ENCODE measurements around the gene TYRO3. TPM values are rescaled to one million over a fixed set of nuclear protein-coding genes. Genes with fewer than 3 reads are reported as not detected.

Gene TYRO3
- total RNA-seq, 1 donor = 20.2 TPM

GRCh38 chr15:41610048-41610447 lies 51.0 kb downstream of the TYRO3 start:
- TF ChIP-seq CTCF (IDR thresholded peaks at IDR 0.05; ENCODE audit: insufficient read depth, low read length) = no peak
- H3K4me3 ChIP-seq (ENCODE audit: low read depth, low read length) = no peak overlapping the region
- DNase-seq (ENCODE audit: low read depth) = no peak

DNA sequence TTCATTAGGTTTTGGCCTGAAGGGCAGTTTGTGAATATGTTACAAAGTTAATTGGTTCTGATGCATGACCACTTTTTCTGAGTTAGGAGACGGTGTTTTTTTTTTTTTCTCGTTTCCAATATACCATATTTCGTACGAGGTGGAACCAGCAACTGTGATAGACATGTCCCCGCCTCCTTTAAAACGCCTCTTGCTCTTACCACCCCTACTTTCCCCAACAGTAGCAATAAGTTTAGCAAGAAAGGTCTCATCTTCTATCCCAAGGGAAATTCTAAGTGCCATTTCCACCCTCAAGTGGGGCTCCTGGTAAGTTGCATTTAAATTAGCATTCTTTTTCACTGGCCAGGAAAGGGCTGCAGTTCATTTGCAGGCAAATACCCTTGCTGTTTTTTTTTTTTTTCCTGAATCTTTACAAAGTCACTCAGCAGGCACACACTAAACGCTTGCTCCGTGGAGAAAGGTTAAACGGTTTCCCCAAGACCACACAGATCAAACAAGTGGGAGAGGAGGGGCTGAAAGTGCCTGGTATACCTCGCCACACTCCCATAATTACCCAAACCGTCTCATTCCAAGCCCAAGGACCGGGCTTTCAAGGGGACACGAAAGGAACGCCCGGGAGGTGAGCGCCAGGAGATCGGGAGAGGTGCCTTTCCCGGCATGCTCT lies 61.7 kb downstream of the TYRO3 start:
- peak overlapping the region; percentile 69 for H3K4me3 ChIP-seq (ENCODE audit: low read depth, low read length)
- DNase-seq (ENCODE audit: low read depth) = no peak
- TF ChIP-seq CTCF (IDR thresholded peaks at IDR 0.05; ENCODE audit: insufficient read depth, low read length) = no peak

DNA sequence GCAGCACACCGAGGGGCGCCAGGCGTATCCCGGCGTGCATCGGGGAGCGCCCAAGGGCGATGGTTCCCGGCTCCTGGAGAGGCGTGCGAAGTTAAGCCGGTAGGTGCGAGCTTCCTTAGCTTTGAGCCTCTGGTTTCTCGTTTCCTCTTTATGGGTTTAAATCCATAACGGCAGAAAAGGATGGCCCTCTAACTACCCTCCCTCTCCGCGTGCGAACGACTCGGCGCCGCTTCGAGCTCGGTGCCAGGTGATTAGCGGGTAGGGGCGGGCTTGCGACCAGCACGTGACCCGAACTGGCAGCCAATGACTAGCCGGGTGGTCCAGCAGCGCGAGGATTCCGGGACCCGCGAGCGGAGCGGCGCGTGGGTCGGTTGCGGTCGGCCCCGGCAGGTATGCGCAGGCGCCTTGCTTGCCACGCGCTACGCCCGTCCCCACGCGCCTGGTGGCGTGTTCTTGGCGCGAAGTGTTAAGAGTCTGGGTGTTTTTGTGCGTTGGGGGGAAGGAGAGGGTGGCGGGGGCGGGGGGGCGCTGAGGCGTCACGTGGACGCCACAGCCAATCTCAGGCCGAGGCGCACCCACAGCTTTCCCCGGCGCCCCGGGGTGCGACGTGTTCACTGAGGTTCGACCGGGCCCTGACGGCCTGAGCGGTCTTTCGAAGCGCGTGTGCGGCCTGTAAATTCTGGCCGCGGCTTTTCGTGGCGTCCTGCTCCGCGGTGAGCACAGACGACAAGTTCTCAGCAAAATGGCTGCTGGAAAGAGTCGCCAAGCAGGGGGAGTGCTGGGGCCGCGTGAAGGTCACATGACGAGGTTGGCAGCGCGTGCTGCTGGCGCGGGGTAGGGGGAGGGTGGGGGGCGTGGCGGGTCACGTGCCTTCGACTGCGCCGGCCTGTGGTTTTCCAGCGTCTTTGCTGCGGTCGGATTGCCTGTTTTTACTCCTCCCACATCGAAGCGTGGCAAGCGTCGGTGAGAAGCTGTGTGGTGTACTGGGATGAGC lies 62.5 kb downstream of the TYRO3 start:
- no peak for TF ChIP-seq CTCF (IDR thresholded peaks at IDR 0.05; ENCODE audit: insufficient read depth, low read length)
- peak; percentile 77 for DNase-seq (ENCODE audit: low read depth)
- peak overlapping the region; percentile 69 for H3K4me3 ChIP-seq (ENCODE audit: low read depth, low read length)

GRCh38 chr15:41622901-41623300 lies 63.9 kb downstream of the TYRO3 start:
- no peak for TF ChIP-seq CTCF (IDR thresholded peaks at IDR 0.05; ENCODE audit: insufficient read depth, low read length)
- peak; percentile 73 for DNase-seq (ENCODE audit: low read depth)
- no peak overlapping the region for H3K4me3 ChIP-seq (ENCODE audit: low read depth, low read length)

DNA sequence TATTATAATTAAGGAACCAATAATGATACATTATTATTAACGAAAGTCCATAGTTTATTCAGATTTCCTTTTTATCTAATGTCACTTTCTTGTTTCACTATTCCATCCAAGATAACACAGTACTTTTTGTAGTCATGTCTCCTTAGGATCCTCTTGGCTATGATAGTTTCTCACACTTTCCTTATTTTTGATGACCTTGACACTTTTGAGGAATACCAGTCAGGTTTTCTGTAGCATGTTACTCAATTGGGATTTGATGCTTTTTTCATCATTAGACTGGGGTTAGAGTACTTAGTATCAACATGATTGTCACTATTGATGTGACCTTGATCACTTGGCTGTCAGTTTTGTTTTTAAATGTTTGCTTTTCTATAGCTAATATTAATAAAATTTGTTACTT lies 68.2 kb downstream of the TYRO3 start:
- no peak overlapping the region for H3K4me3 ChIP-seq (ENCODE audit: low read depth, low read length)
- no peak for DNase-seq (ENCODE audit: low read depth)
- TF ChIP-seq CTCF (IDR thresholded peaks at IDR 0.05; ENCODE audit: insufficient read depth, low read length) = no peak

GRCh38 chr15:41629463-41629862 lies 70.5 kb downstream of the TYRO3 start:
- H3K4me3 ChIP-seq (ENCODE audit: low read depth, low read length) = no peak overlapping the region
- TF ChIP-seq CTCF (IDR thresholded peaks at IDR 0.05; ENCODE audit: insufficient read depth, low read length) = no peak
- no peak for DNase-seq (ENCODE audit: low read depth)
